HepG2 (cell line): ENCODE measurements around the gene SLTM. TPM values are rescaled to one million over a fixed set of nuclear protein-coding genes. Genes with fewer than 3 reads are reported as not detected.

ENCODE experiments used
- ATAC-seq: fragments of 200-7000 bp; cut with Tn5 transposase; 3 replicates; pipeline ENCODE4 v1.9.1; 2020; ENCODE audit warnings: mild to moderate bottlenecking, moderate library complexity
- BruUV-seq: library from RNA; stranded (reverse); fragments of 400-500 nt; replicated peaks from 2 replicates; lab custom pipeline; 2021; lab: Mats Ljungman, UMichigan
- CTCF ChIA-PET: fragments of 300-600 bp; formaldehyde crosslinking; extraction: SDS; loops from one replicate; lab custom pipeline; 2021; ENCODE audit warnings: low total read pairs, inconsistent platforms, low intra/inter-chr PET ratio; lab: Yijun Ruan, JAX
- POLR2A ChIA-PET: fragments of 350-600 bp; sonication (Branson Sonifier 250); formaldehyde crosslinking; loops from one replicate; lab custom pipeline; 2020; ENCODE audit warnings: antibody characterized with exemption, inconsistent platforms; lab: Yijun Ruan, JAX
- DNase-seq: peaks from one replicate; pipeline ENCODE4 v3.0.0-alpha.2; 2015; ENCODE audit warnings: low spot score
- FAIRE-seq: peaks from 3 replicates; lab custom pipeline; 2011; peaks lifted over from hg19 to GRCh38; lab: Jason Lieb, UNC
- H2AFZ ChIP-seq: one replicate; pipeline ENCODE4 v1.6.1; 2011; ENCODE audit warnings: low read length, inconsistent platforms
- H3K27ac ChIP-seq: fragments of 300-600 bp; 3 replicates; pipeline ENCODE4 v1.8.0; 2011; ENCODE audit warnings: mixed run types, mild to moderate bottlenecking, mixed read lengths, low read length, inconsistent platforms; ENCODE audit not compliant: insufficient read depth; ENCODE audit errors: extremely low read length
- H3K27me3 ChIP-seq, 2 experiments: fragments of 200-600 bp in 1 of 2; 2 replicates in 1 of 2; 3 replicates in 1 of 2; pipeline versions ENCODE4 v1.6.0 to v1.8.0; 2011; ENCODE audit warnings: low read length in 2 of 2, mild to moderate bottlenecking in 2 of 2, moderate library complexity in 2 of 2, inconsistent platforms in 1 of 2; ENCODE audit not compliant: insufficient read depth in 2 of 2, control insufficient read depth in 1 of 2
- H3K36me3 ChIP-seq, 2 experiments: fragments of 200-600 bp in 1 of 2; replicated peaks in 1 of 2; 2 replicates in 1 of 2; 3 replicates in 1 of 2; pipeline versions ENCODE4 v1.5.1 to v1.8.0; 2011; ENCODE audit warnings: low read length in 2 of 2, inconsistent platforms in 1 of 2; ENCODE audit not compliant: insufficient read depth in 2 of 2, control insufficient read depth in 1 of 2
- H3K4me1 ChIP-seq: 2 replicates; pipeline ENCODE4 v1.5.1; 2012; ENCODE audit warnings: low read length, inconsistent platforms; ENCODE audit not compliant: insufficient read depth
- H3K4me2 ChIP-seq: 2 replicates; pipeline ENCODE4 v1.6.0; 2011; ENCODE audit warnings: low read depth, low read length, inconsistent platforms
- H3K4me3 ChIP-seq, 3 experiments: fragments of 200-600 bp in 1 of 3; sonication (generic), shearing (Covaris generic) in 1 of 3; replicated peaks in 1 of 3; 2 replicates each; pipeline ENCODE4 v1.5.1; 2011 to 2016; ENCODE audit warnings: low read length in 3 of 3, inconsistent platforms in 2 of 3, low read depth in 2 of 3, mild to moderate bottlenecking in 2 of 3, control low read depth in 1 of 3, mixed read lengths in 1 of 3; ENCODE audit not compliant: insufficient read depth in 1 of 3
- H3K79me2 ChIP-seq: one replicate; pipeline ENCODE4 v1.6.1; 2011; ENCODE audit warnings: low read length, inconsistent platforms; ENCODE audit not compliant: insufficient read depth
- H3K9ac ChIP-seq: 2 replicates; pipeline ENCODE4 v1.6.0; 2011; ENCODE audit warnings: mild to moderate bottlenecking, low read depth, low read length, inconsistent platforms; ENCODE audit not compliant: insufficient read depth
- H3K9me3 ChIP-seq: 2 replicates; pipeline ENCODE4 v1.5.1; 2012; ENCODE audit warnings: mild to moderate bottlenecking, low read length
- H4K20me1 ChIP-seq: 2 replicates; pipeline ENCODE4 v1.6.0; 2011; ENCODE audit warnings: inconsistent platforms, mild to moderate bottlenecking, low read length, moderate library complexity; ENCODE audit not compliant: insufficient read depth
- KAT7 ChIP-seq: IDR thresholded peaks from 2 replicates; pipeline ENCODE4 v1.6.1; 2018; ENCODE audit warnings: borderline replicate concordance, missing compliant biosample characterization
- KDM6A ChIP-seq: IDR thresholded peaks from 2 replicates; pipeline ENCODE4 v1.6.1; 2016; ENCODE audit warnings: low read depth
- NKX3-1 ChIP-seq: sonication (generic); formaldehyde crosslinking; IDR thresholded peaks from 2 replicates; pipeline ENCODE4 v1.5.0; 2020; ENCODE audit warnings: missing genetic modification reagents
- SNAI1 ChIP-seq: sonication (generic); formaldehyde crosslinking; IDR thresholded peaks from 2 replicates; pipeline ENCODE4 v1.5.0; 2020; ENCODE audit warnings: mild to moderate bottlenecking, missing genetic modification reagents, borderline replicate concordance
- ZNF121 ChIP-seq: sonication (generic); formaldehyde crosslinking; IDR thresholded peaks from 2 replicates; pipeline ENCODE4 v1.5.0; 2020; ENCODE audit warnings: mild to moderate bottlenecking, missing genetic modification reagents
- ZNF317 ChIP-seq: sonication (generic); formaldehyde crosslinking; IDR thresholded peaks from 2 replicates; pipeline ENCODE4 v1.5.0; 2020; ENCODE audit warnings: mild to moderate bottlenecking, missing genetic modification reagents
- ZNF44 ChIP-seq: sonication (generic); formaldehyde crosslinking; IDR thresholded peaks from 2 replicates; pipeline ENCODE4 v1.5.1; 2020; ENCODE audit warnings: mild to moderate bottlenecking, missing genetic modification reagents
- ZNF446 ChIP-seq: sonication (generic); formaldehyde crosslinking; IDR thresholded peaks from 2 replicates; pipeline ENCODE4 v1.5.0; 2020; ENCODE audit warnings: mild to moderate bottlenecking, missing genetic modification reagents
- ZNF660 ChIP-seq: sonication (generic); formaldehyde crosslinking; IDR thresholded peaks from 2 replicates; pipeline ENCODE4 v1.5.1; 2020; ENCODE audit warnings: mild to moderate bottlenecking, low read depth, missing genetic modification reagents, borderline replicate concordance
- ZNF780A ChIP-seq: sonication (generic); formaldehyde crosslinking; IDR thresholded peaks from 2 replicates; pipeline ENCODE4 v1.8.0; 2022; ENCODE audit warnings: mild to moderate bottlenecking, missing genetic modification reagents, moderate library complexity
- WGBS: methylation state at CpG from one replicate; pipeline ENCODE4 v1.1.6; 2017; ENCODE audit warnings: low lambda C conversion rate; 5-methylcytosine and 5-hydroxymethylcytosine counted together
- in situ Hi-C: cut with HindIII; loops from 2 replicates; pipeline ENCODE4 v1.10.0; 2017; ENCODE audit warnings: low pct_unique_long_range_greater_than_20kb; ENCODE audit not compliant: extremely low pct_ligation_motif_present
- intact Hi-C: fragments of 100-400 bp; cut with micrococcal nuclease; formaldehyde crosslinking; loops from one replicate; pipeline ENCODE4 v1.10.0; 2022; ENCODE audit not compliant: unreplicated experiment
- polyA plus RNA-seq, 8 experiments: library from polyadenylated mRNA; depleted of rRNA in 3 of 8; stranded (reverse) in 7 of 8; unstranded in 1 of 8; fragments of >200 nt; fragmentation: Illumina TruSeq in 4 of 8; extraction: Trizol in 4 of 8; gene quantifications; 2 replicates each; pipeline versions ENCODE4 v1.2.1 to v1.2.3, GENCODE V29; 2011 to 2016; ENCODE audit warnings: low read depth in 4 of 8, missing spikeins in 1 of 8, mixed read lengths in 1 of 8; ENCODE audit not compliant: insufficient read depth in 1 of 8
- total RNA-seq, 5 experiments: library from RNA; depleted of rRNA; stranded (reverse); fragments of >200 nt; fragmentation: Illumina TruSeq; extraction: Trizol; gene quantifications; 2 replicates each; pipeline ENCODE4 v1.2.3, GENCODE V29; 2016; ENCODE audit warnings: low read depth in 1 of 5
- TF ChIP-seq, protein P1 (sequence below): sonication (generic); formaldehyde crosslinking; conservative IDR thresholded peaks from 2 replicates; pipeline ENCODE4 v1.4.0; 2020; ENCODE audit warnings: mild to moderate bottlenecking, missing genetic modification reagents, moderate library complexity
- TF ChIP-seq, protein P2 (sequence below): sonication (generic); formaldehyde crosslinking; IDR thresholded peaks from 2 replicates; pipeline ENCODE4 v1.4.0; 2020; ENCODE audit warnings: missing genetic modification reagents, low read depth, mild to moderate bottlenecking, borderline replicate concordance
- TF ChIP-seq, protein P3 (sequence below): sonication (generic); formaldehyde crosslinking; IDR thresholded peaks from 2 replicates; pipeline ENCODE4 v1.5.1; 2020; ENCODE audit warnings: mild to moderate bottlenecking, missing genetic modification reagents, borderline replicate concordance
- TF ChIP-seq, protein P4 (sequence below): sonication (generic); formaldehyde crosslinking; IDR thresholded peaks from 2 replicates; pipeline ENCODE4 v1.5.0; 2020; ENCODE audit warnings: missing genetic modification reagents
- TF ChIP-seq, protein P5 (sequence below): conservative IDR thresholded peaks from 2 replicates; pipeline ENCODE4 v1.6.1; 2018; ENCODE audit warnings: missing genetic modification reagents

The SLTM gene
- total and polyA plus RNA-seq, 2 of the 13 experiments (the other 11 are each of a cell fraction or from before 2014, with no cell fraction given): 22.0 to 64.2 TPM

DNA sequence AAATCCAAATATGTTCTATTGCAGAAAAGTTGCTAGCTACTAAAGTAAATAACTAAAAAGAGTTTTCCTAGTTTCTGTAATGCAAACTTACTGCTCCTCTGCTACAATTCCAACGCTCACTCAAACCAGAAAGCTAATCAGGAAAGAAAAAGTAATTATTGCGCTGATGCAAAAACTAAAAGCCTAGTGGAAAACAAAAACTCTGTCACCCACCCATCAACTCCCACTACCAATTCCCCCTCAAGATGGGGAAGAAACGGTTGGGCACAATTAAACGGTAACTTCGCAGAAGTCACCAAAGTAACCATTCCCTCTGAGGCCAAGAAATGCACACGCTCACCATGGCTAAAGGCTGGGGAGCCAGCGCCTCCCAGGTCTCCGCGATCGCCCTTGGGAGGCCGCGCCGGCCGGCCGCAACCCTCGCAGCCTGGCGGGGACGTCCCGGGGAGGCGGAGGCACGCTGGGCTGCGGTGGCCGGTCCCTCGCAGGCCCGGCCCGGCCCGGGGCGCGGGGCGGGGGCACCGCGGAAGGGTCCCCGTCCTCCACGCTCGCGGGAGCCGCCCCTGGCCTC lies 684 bp downstream of the SLTM start:
- no TSS peak for BruUV-seq
- Histone ChIP-seq H3K4me1 (peaks cover 25% of the 10 kb centered on the region), H3K27ac (peak overlapping the region; percentile 99), H3K79me2 (peaks cover 52% of the 10 kb centered on the region), H3K4me3 (peak overlapping the region; percentile 76 to 100 (median 94)), H3K4me2 (peak overlapping the region; percentile 76), H3K9ac (peak overlapping the region; percentile 100), H3K9me3 (no peaks in the 10 kb centered on the region), H4K20me1 (0 out of 2 replicates have a peak, but pooled peaks cover 5% of the 10 kb centered on the region), H3K36me3 (peaks cover 0 to 13% of the 10 kb centered on the region in 2 experiments; a peak in 2 of 5 replicates), H3K27me3 (no peaks in the 10 kb centered on the region; a peak in 1 of 5 replicates), H2AFZ (no peak overlapping the region)
- DNase-seq (no peak), ATAC-seq (peak; percentile 52), FAIRE-seq (no peak)
- ChIA-PET POLR2A (interaction anchor here (1.4 to 2.0 kb wide), 2 partner anchors 68 to 162 kb away, joined by 4 to 7 read pairs; partner anchors contain the start of gene MINDY2), CTCF (no interaction called here)
- in situ Hi-C loops: no loop called here
- 2% methylated on average over 5 of the region's 37 CpGs for WGBS
- intact Hi-C loops: loop anchor here (5.0 kb wide), 1 partner anchor 65 kb away; no protein-coding TSS in a partner anchor
- TF ChIP-seq, protein P1, sequence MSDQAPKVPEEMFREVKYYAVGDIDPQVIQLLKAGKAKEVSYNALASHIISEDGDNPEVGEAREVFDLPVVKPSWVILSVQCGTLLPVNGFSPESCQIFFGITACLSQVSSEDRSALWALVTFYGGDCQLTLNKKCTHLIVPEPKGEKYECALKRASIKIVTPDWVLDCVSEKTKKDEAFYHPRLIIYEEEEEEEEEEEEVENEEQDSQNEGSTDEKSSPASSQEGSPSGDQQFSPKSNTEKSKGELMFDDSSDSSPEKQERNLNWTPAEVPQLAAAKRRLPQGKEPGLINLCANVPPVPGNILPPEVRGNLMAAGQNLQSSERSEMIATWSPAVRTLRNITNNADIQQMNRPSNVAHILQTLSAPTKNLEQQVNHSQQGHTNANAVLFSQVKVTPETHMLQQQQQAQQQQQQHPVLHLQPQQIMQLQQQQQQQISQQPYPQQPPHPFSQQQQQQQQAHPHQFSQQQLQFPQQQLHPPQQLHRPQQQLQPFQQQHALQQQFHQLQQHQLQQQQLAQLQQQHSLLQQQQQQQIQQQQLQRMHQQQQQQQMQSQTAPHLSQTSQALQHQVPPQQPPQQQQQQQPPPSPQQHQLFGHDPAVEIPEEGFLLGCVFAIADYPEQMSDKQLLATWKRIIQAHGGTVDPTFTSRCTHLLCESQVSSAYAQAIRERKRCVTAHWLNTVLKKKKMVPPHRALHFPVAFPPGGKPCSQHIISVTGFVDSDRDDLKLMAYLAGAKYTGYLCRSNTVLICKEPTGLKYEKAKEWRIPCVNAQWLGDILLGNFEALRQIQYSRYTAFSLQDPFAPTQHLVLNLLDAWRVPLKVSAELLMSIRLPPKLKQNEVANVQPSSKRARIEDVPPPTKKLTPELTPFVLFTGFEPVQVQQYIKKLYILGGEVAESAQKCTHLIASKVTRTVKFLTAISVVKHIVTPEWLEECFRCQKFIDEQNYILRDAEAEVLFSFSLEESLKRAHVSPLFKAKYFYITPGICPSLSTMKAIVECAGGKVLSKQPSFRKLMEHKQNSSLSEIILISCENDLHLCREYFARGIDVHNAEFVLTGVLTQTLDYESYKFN: 0 out of 2 replicates have a peak, but pooled peaks have one; percentile 2
- no peak for TF ChIP-seq KDM6A (CRISPR knock-in tag)
- TF ChIP-seq, protein P2, sequence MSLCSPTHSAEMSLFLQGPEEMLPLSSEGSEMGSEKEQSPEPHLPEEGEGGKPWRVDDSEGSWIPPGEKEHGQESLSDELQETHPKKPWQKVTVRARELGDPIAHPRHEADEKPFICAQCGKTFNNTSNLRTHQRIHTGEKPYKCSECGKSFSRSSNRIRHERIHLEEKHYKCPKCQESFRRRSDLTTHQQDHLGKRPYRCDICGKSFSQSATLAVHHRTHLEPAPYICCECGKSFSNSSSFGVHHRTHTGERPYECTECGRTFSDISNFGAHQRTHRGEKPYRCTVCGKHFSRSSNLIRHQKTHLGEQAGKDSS: 0 out of 2 replicates have a peak, but pooled peaks have one; percentile 5
- TF ChIP-seq KAT7 (CRISPR knock-in tag): peak; percentile 31; the same call in 1 of the 2 replicates
- peak; percentile 30; the same call in 1 of the 2 replicates for TF ChIP-seq SNAI1
- TF ChIP-seq ZNF780A (CRISPR knock-in tag): no peak
- TF ChIP-seq, protein P3, sequence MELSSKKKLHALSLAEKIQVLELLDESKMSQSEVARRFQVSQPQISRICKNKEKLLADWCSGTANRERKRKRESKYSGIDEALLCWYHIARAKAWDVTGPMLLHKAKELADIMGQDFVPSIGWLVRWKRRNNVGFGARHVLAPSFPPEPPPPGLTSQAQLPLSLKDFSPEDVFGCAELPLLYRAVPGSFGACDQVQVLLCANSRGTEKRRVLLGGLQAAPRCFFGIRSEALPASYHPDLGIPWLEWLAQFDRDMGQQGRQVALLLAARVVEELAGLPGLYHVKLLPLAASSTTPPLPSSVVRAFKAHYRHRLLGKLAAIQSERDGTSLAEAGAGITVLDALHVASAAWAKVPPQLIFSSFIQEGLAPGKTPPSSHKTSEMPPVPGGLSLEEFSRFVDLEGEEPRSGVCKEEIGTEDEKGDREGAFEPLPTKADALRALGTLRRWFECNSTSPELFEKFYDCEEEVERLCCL: no peak
- peak; percentile 38; the same call in 1 of the 2 replicates for TF ChIP-seq ZNF446
- no peak for TF ChIP-seq ZNF121 (CRISPR knock-in tag)
- TF ChIP-seq ZNF660 (CRISPR knock-in tag): no peak
- 0 out of 2 replicates have a peak, but pooled peaks have one; percentile 10 for TF ChIP-seq ZNF317 (CRISPR knock-in tag)
- 0 out of 2 replicates have a peak, but pooled peaks have one; percentile 13 for TF ChIP-seq NKX3-1 (CRISPR knock-in tag)
- TF ChIP-seq, protein P4, sequence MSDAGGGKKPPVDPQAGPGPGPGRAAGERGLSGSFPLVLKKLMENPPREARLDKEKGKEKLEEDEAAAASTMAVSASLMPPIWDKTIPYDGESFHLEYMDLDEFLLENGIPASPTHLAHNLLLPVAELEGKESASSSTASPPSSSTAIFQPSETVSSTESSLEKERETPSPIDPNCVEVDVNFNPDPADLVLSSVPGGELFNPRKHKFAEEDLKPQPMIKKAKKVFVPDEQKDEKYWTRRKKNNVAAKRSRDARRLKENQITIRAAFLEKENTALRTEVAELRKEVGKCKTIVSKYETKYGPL (CRISPR knock-in tag): 0 out of 2 replicates have a peak, but pooled peaks have one; percentile 0
- TF ChIP-seq ZNF44: peak; percentile 15; the same call in 1 of the 2 replicates
- TF ChIP-seq, protein P5, sequence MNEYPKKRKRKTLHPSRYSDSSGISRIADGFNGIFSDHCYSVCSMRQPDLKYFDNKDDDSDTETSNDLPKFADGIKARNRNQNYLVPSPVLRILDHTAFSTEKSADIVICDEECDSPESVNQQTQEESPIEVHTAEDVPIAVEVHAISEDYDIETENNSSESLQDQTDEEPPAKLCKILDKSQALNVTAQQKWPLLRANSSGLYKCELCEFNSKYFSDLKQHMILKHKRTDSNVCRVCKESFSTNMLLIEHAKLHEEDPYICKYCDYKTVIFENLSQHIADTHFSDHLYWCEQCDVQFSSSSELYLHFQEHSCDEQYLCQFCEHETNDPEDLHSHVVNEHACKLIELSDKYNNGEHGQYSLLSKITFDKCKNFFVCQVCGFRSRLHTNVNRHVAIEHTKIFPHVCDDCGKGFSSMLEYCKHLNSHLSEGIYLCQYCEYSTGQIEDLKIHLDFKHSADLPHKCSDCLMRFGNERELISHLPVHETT (CRISPR knock-in tag): 0 out of 2 replicates have a peak, but pooled peaks have one; percentile 20
